Mesothelial cell of epicardium (in vitro differentiated cells): ENCODE measurements around the gene DNAH11. TPM values are rescaled to one million over a fixed set of nuclear protein-coding genes. Genes with fewer than 3 reads are reported as not detected.

ENCODE experiments used
- DNase-seq, 2 experiments: peaks; one replicate each; pipeline ENCODE4 v3.0.0; 2021; ENCODE audit warnings: low spot score in 2 of 2; ENCODE audit not compliant: unreplicated experiment in 2 of 2
- H3K27ac Mint-ChIP-seq: 2 replicates; pipeline ENCODE4 v1.8.0; 2021; ENCODE audit warnings: mixed read lengths
- H3K27me3 Mint-ChIP-seq: 2 replicates; pipeline ENCODE4 v1.8.0; 2021; ENCODE audit warnings: low read depth, mixed read lengths
- H3K36me3 Mint-ChIP-seq: 2 replicates; pipeline ENCODE4 v1.8.0; 2021; ENCODE audit warnings: mixed read lengths
- H3K4me1 Mint-ChIP-seq: 2 replicates; pipeline ENCODE4 v1.8.0; 2021; ENCODE audit warnings: mixed read lengths
- H3K4me3 Mint-ChIP-seq: 2 replicates; pipeline ENCODE4 v1.8.0; 2021; ENCODE audit warnings: mild to moderate bottlenecking, moderate library complexity, mixed read lengths
- H3K9me3 Mint-ChIP-seq: 2 replicates; pipeline ENCODE4 v1.8.0; 2021; ENCODE audit warnings: mixed read lengths
- CTCF ChIP-seq: fragments of 200-600 bp; sonication (generic); IDR thresholded peaks from one replicate; pipeline ENCODE4 v1.5.0; 2021; ENCODE audit warnings: antibody characterized with exemption; ENCODE audit not compliant: unreplicated experiment
- total RNA-seq: library from RNA; stranded (reverse); gene quantifications from 3 replicates; pipeline ENCODE4 v1.2.1, GENCODE V29; 2021

DNAH11 gene
- total RNA-seq, 1 donor from 2014 or later, result 0.80 TPM

GRCh38 chr7:21887779-21888178, 344.9 kb downstream of the DNAH11 start:
- Mint-ChIP-seq H3K27me3 (no peaks in the 10 kb centered on the region), H3K4me1 (no peaks in the 10 kb centered on the region), H3K4me3 (no peak overlapping the region), H3K27ac (no peak overlapping the region), H3K36me3 (no peaks in the 10 kb centered on the region), H3K9me3 (no peaks in the 10 kb centered on the region)
- no peak for DNase-seq
- no peak for TF ChIP-seq CTCF

GRCh38 chr7:21891291-21891690, 348.5 kb downstream of the DNAH11 start:
- H3K27ac Mint-ChIP-seq, result no peak overlapping the region
- H3K27me3 Mint-ChIP-seq, result no peaks in the 10 kb centered on the region
- no peak for TF ChIP-seq CTCF
- no peak overlapping the region for H3K4me3 Mint-ChIP-seq
- no peaks in the 10 kb centered on the region for H3K9me3 Mint-ChIP-seq
- peaks cover 2% of the 10 kb centered on the region for H3K36me3 Mint-ChIP-seq
- no peaks in the 10 kb centered on the region for H3K4me1 Mint-ChIP-seq
- DNase-seq, result no peak

GRCh38 chr7:21893401-21893800, 350.6 kb downstream of the DNAH11 start:
- H3K4me3 Mint-ChIP-seq, result no peak overlapping the region
- H3K36me3 Mint-ChIP-seq, result peaks cover 6% of the 10 kb centered on the region
- DNase-seq, result no peak
- no peaks in the 10 kb centered on the region for H3K4me1 Mint-ChIP-seq
- no peak overlapping the region for H3K27ac Mint-ChIP-seq
- no peaks in the 10 kb centered on the region for H3K9me3 Mint-ChIP-seq
- no peaks in the 10 kb centered on the region for H3K27me3 Mint-ChIP-seq
- TF ChIP-seq CTCF, result no peak

GRCh38 chr7:21898265-21898930, 355.6 kb downstream of the DNAH11 start:
- H3K9me3 Mint-ChIP-seq, result no peaks in the 10 kb centered on the region

GRCh38 chr7:21902240-21902639, 359.4 kb downstream of the DNAH11 start:
- no peak overlapping the region for H3K4me3 Mint-ChIP-seq
- H3K27ac Mint-ChIP-seq, result no peak overlapping the region
- DNase-seq, result no peak
- H3K4me1 Mint-ChIP-seq, result peaks cover 4% of the 10 kb centered on the region
- TF ChIP-seq CTCF, result no peak
- H3K27me3 Mint-ChIP-seq, result no peaks in the 10 kb centered on the region
- peaks cover 39% of the 10 kb centered on the region for H3K36me3 Mint-ChIP-seq
- no peaks in the 10 kb centered on the region for H3K9me3 Mint-ChIP-seq

More at GRCh38 chr7:21898265-21898930, 355.6 kb downstream of the DNAH11 start:
- no peaks in the 10 kb centered on the region for H3K27me3 Mint-ChIP-seq
- H3K27ac Mint-ChIP-seq, result no peak overlapping the region
- no peak for TF ChIP-seq CTCF
- H3K4me3 Mint-ChIP-seq, result no peak overlapping the region
- peaks cover 16% of the 10 kb centered on the region for H3K36me3 Mint-ChIP-seq
- DNase-seq, result no peak
- H3K4me1 Mint-ChIP-seq, result peaks cover 4% of the 10 kb centered on the region
